ENCODE data around the gene TACR1.

GRCh38 chr2:75174519-75174918 lies 24.8 kb downstream of the TACR1 start:
- TF ChIP-seq, protein P1, sequence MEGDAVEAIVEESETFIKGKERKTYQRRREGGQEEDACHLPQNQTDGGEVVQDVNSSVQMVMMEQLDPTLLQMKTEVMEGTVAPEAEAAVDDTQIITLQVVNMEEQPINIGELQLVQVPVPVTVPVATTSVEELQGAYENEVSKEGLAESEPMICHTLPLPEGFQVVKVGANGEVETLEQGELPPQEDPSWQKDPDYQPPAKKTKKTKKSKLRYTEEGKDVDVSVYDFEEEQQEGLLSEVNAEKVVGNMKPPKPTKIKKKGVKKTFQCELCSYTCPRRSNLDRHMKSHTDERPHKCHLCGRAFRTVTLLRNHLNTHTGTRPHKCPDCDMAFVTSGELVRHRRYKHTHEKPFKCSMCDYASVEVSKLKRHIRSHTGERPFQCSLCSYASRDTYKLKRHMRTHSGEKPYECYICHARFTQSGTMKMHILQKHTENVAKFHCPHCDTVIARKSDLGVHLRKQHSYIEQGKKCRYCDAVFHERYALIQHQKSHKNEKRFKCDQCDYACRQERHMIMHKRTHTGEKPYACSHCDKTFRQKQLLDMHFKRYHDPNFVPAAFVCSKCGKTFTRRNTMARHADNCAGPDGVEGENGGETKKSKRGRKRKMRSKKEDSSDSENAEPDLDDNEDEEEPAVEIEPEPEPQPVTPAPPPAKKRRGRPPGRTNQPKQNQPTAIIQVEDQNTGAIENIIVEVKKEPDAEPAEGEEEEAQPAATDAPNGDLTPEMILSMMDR (conservative IDR thresholded peaks at IDR 0.05; ENCODE audit: low read depth, low read length), result no peak
- no peak for TF ChIP-seq EZH2 (IDR thresholded peaks at IDR 0.05; ENCODE audit: borderline replicate concordance, low read depth, low read length, poor library complexity, severe bottlenecking)

Data from A673 (cell line).